Mesodermal cell (in vitro differentiated cells): Measurements from ENCODE around the gene NME7.
A peak's percentile ranks its signal among the peaks of the same experiment; 100 is the strongest.
"Not testable (repeated sequence)": the region's sequence is repeated elsewhere in the genome, so short reads cannot be mapped to it uniquely, and the experiment has no call there.

Source experiments
- H3K27ac ChIP-seq: 2 replicates; pipeline ENCODE4 v1.7.0; 2013; ENCODE audit warnings: mild to moderate bottlenecking, low read depth, low read length, moderate library complexity; ENCODE audit not compliant: severe bottlenecking
- H3K36me3 ChIP-seq: 2 replicates; pipeline ENCODE4 v1.7.1; 2013; ENCODE audit warnings: mild to moderate bottlenecking, low read length, moderate library complexity; ENCODE audit not compliant: control insufficient read depth, insufficient read depth
- H3K4me1 ChIP-seq: one replicate; pipeline ENCODE4 v1.7.1; 2013; ENCODE audit warnings: mild to moderate bottlenecking, low read length; ENCODE audit not compliant: insufficient read depth, control insufficient read depth, poor library complexity, severe bottlenecking
- H3K4me3 ChIP-seq: 2 replicates; pipeline ENCODE4 v1.7.0; 2013; ENCODE audit warnings: low read length, control low read depth, mild to moderate bottlenecking; ENCODE audit not compliant: insufficient read depth, poor library complexity, severe bottlenecking; ENCODE audit errors: extremely low read depth
- H3K9me3 ChIP-seq: 2 replicates; pipeline ENCODE4 v1.7.1; 2013; ENCODE audit warnings: mild to moderate bottlenecking, low read length, moderate library complexity; ENCODE audit not compliant: control insufficient read depth
- WGBS, 2 experiments: methylation state at CpG; one replicate each; pipeline ENCODE4 v1.1.5; 2013; ENCODE audit warnings: missing lambda C conversion rate in 2 of 2; ENCODE audit not compliant: insufficient coverage in 2 of 2; 5-methylcytosine and 5-hydroxymethylcytosine counted together

Gene NME7

GRCh38 chr1:169305356-169305755, 62.2 kb downstream of the NME7 start:
- H3K27ac ChIP-seq = no peak overlapping the region
- WGBS, 2 experiments = 90 to 98% methylated on average over 3 to 4 of the region's 5 CpGs
- H3K36me3 ChIP-seq = peaks cover 4% of the 10 kb centered on the region
- no peaks in the 10 kb centered on the region for H3K4me1 ChIP-seq
- no peak overlapping the region for H3K4me3 ChIP-seq
- no peaks in the 10 kb centered on the region for H3K9me3 ChIP-seq

GRCh38 chr1:169300854-169301253, 66.7 kb downstream of the NME7 start:
- Histone ChIP-seq H3K36me3 (peaks cover 2% of the 10 kb centered on the region), H3K9me3 (no peaks in the 10 kb centered on the region), H3K27ac (no peak overlapping the region), H3K4me1 (no peaks in the 10 kb centered on the region), H3K4me3 (no peak overlapping the region)
- WGBS, 2 experiments = 62 to 70% methylated on average over 3 of the region's 3 CpGs

GRCh38 chr1:169298441-169298840, 69.2 kb downstream of the NME7 start:
- 91 to 100% methylated on average over 1 to 3 of the region's 4 CpGs for WGBS, 2 experiments
- Histone ChIP-seq H3K4me3 (no peak overlapping the region), H3K9me3 (no peaks in the 10 kb centered on the region), H3K27ac (no peak overlapping the region), H3K4me1 (no peaks in the 10 kb centered on the region), H3K36me3 (peaks cover 2% of the 10 kb centered on the region)

- no peak overlapping the region for H3K27ac ChIP-seq
These were observed 71.8 kb downstream of the NME7 start for GRCh38 chr1:169295846-169296245.

GRCh38 chr1:169295425-169295824, 72.2 kb downstream of the NME7 start:
- Histone ChIP-seq H3K4me1 (no peaks in the 10 kb centered on the region), H3K27ac (no peak overlapping the region), H3K36me3 (peaks cover 2% of the 10 kb centered on the region), H3K4me3 (no peak overlapping the region), H3K9me3 (no peaks in the 10 kb centered on the region)
- 89 to 93% methylated on average over 1 of the region's 1 CpG for WGBS, 2 experiments

More at GRCh38 chr1:169295846-169296245, 71.8 kb downstream of the NME7 start:
- no peak overlapping the region for H3K4me3 ChIP-seq
- peaks cover 2% of the 10 kb centered on the region for H3K36me3 ChIP-seq
- no peaks in the 10 kb centered on the region for H3K9me3 ChIP-seq
- no peaks in the 10 kb centered on the region for H3K4me1 ChIP-seq
- 77 to 89% methylated on average over 2 of the region's 2 CpGs for WGBS, 2 experiments

GRCh38 chr1:169289016-169289415, 78.6 kb downstream of the NME7 start:
- Histone ChIP-seq H3K9me3 (peaks cover 5% of the 10 kb centered on the region), H3K36me3 (peaks cover 5% of the 10 kb centered on the region), H3K27ac (no peak overlapping the region), H3K4me1 (peaks cover 4% of the 10 kb centered on the region), H3K4me3 (no peak overlapping the region)
- WGBS, 2 experiments = no CpG with 5 or more reads among the region's 1 CpG

- Histone ChIP-seq H3K4me1 (peaks cover 4% of the 10 kb centered on the region), H3K27ac (peak overlapping the region; percentile 32), H3K4me3 (no peak overlapping the region), H3K9me3 (peaks cover 5% of the 10 kb centered on the region), H3K36me3 (peaks cover 5% of the 10 kb centered on the region)
- no CpG with 5 or more reads among the region's 1 CpG for WGBS, 2 experiments
These were observed 79.6 kb downstream of the NME7 start for GRCh38 chr1:169288011-169288414.

GRCh38 chr1:169287280-169287679, 80.3 kb downstream of the NME7 start:
- 100% methylated on average over 1 of the region's 1 CpG; no CpG with 5 or more reads in 1 of the 2 experiments for WGBS, 2 experiments
- H3K4me3 ChIP-seq = no peak overlapping the region
- H3K9me3 ChIP-seq = peaks cover 5% of the 10 kb centered on the region
- peaks cover 4% of the 10 kb centered on the region for H3K4me1 ChIP-seq
- peaks cover 5% of the 10 kb centered on the region for H3K36me3 ChIP-seq
- no peak overlapping the region for H3K27ac ChIP-seq

GRCh38 chr1:169281562-169281961, 86.0 kb downstream of the NME7 start:
- not testable (repeated sequence) for H3K4me3 ChIP-seq, H3K9me3 ChIP-seq, H3K4me1 ChIP-seq, H3K36me3 ChIP-seq, H3K27ac ChIP-seq
- WGBS, 2 experiments = 85 to 100% methylated on average over 2 of the region's 4 CpGs

- Histone ChIP-seq H3K36me3 (no peaks in the 10 kb centered on the region), H3K4me1 (no peaks in the 10 kb centered on the region), H3K4me3 (no peak overlapping the region), H3K27ac (no peak overlapping the region), H3K9me3 (no peaks in the 10 kb centered on the region)
- no CpG with 5 or more reads among the region's 2 CpGs for WGBS, 2 experiments
These were observed 96.5 kb downstream of the NME7 start for GRCh38 chr1:169271098-169271497.

- no peaks in the 10 kb centered on the region for H3K9me3 ChIP-seq
- no peaks in the 10 kb centered on the region for H3K4me1 ChIP-seq
- H3K4me3 ChIP-seq = no peak overlapping the region
- H3K27ac ChIP-seq = no peak overlapping the region
- WGBS, 2 experiments = no CpG with 5 or more reads among the region's 1 CpG
- H3K36me3 ChIP-seq = no peaks in the 10 kb centered on the region
These were observed 101.5 kb downstream of the NME7 start for GRCh38 chr1:169266133-169266532.
